ENCODE measurements around the gene PWWP2B.
A peak's percentile ranks its signal among the peaks of the same experiment; 100 is the strongest.

The PWWP2B gene

GRCh38 chr10:132460691-132461090 is 63.7 kb downstream of the PWWP2B start:
- H3K4me3 ChIP-seq (ENCODE audit: low read depth, low read length): no peak overlapping the region
- no peak for TF ChIP-seq POLR2A (IDR thresholded peaks at IDR 0.05; ENCODE audit: extremely low read depth, insufficient read length)
- TF ChIP-seq, protein P1, sequence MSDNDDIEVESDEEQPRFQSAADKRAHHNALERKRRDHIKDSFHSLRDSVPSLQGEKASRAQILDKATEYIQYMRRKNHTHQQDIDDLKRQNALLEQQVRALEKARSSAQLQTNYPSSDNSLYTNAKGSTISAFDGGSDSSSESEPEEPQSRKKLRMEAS (IDR thresholded peaks at IDR 0.05; ENCODE audit: low read depth, low read length): no peak
- no peak for TF ChIP-seq CTCF (IDR thresholded peaks at IDR 0.05; ENCODE audit: low read depth, low read length)
- no peak for TF ChIP-seq MYC (IDR thresholded peaks at IDR 0.05; ENCODE audit: low read depth, low read length)
- DNase-seq (ENCODE audit: low read depth): no peak

DNA sequence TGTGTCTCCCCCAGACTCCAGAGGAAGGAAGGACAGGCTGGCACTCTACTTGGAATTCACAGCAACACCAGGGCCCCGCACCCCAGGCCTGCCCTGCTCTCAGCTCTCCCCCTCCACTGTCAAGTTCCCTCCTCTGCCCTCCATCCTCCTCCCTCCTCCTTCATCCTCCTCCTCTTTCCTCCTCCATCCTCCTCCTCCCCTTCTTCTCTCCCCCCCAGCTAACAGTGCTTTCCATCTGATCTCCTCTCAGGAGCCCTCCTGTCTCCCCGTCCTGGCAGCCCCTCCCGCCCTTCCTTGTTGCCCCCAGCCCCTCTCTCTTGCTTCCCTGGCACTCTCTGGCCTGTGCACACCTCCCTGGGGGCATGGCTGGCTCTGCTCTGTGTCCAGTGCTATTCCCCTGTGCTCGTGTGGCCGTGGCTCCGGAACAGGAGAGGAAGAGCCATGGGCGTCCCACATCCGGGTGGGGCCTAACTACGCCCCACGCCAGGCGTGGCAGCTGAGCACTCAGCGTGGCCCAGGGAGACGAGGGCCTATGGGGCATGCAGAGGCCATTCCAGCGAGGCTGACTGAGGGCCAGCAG is 64.2 kb downstream of the PWWP2B start:
- no peak for DNase-seq (ENCODE audit: low read depth)
- H3K4me3 ChIP-seq (ENCODE audit: low read depth, low read length): no peak overlapping the region
- TF ChIP-seq POLR2A (IDR thresholded peaks at IDR 0.05; ENCODE audit: extremely low read depth, insufficient read length) (no peak), CTCF (IDR thresholded peaks at IDR 0.05; ENCODE audit: low read depth, low read length) (no peak), MYC (IDR thresholded peaks at IDR 0.05; ENCODE audit: low read depth, low read length) (no peak)
- TF ChIP-seq, protein P1 (IDR thresholded peaks at IDR 0.05; ENCODE audit: low read depth, low read length): no peak

GRCh38 chr10:132461683-132462231 is 64.8 kb downstream of the PWWP2B start:
- no peak for TF ChIP-seq POLR2A (IDR thresholded peaks at IDR 0.05; ENCODE audit: extremely low read depth, insufficient read length)
- TF ChIP-seq, protein P1 (IDR thresholded peaks at IDR 0.05; ENCODE audit: low read depth, low read length): no peak
- no peak for TF ChIP-seq CTCF (IDR thresholded peaks at IDR 0.05; ENCODE audit: low read depth, low read length)
- no peak for TF ChIP-seq MYC (IDR thresholded peaks at IDR 0.05; ENCODE audit: low read depth, low read length)
- H3K4me3 ChIP-seq (ENCODE audit: low read depth, low read length): no peak overlapping the region
- DNase-seq (ENCODE audit: low read depth): no peak

- no peak for DNase-seq (ENCODE audit: low read depth)
- TF ChIP-seq CTCF (IDR thresholded peaks at IDR 0.05; ENCODE audit: low read depth, low read length) (no peak), POLR2A (IDR thresholded peaks at IDR 0.05; ENCODE audit: extremely low read depth, insufficient read length) (no peak), MYC (IDR thresholded peaks at IDR 0.05; ENCODE audit: low read depth, low read length) (no peak)
- TF ChIP-seq, protein P1 (IDR thresholded peaks at IDR 0.05; ENCODE audit: low read depth, low read length): no peak
- H3K4me3 ChIP-seq (ENCODE audit: low read depth, low read length): no peak overlapping the region
Measured at GRCh38 chr10:132462463-132463332, 65.7 kb downstream of the PWWP2B start.

DNA sequence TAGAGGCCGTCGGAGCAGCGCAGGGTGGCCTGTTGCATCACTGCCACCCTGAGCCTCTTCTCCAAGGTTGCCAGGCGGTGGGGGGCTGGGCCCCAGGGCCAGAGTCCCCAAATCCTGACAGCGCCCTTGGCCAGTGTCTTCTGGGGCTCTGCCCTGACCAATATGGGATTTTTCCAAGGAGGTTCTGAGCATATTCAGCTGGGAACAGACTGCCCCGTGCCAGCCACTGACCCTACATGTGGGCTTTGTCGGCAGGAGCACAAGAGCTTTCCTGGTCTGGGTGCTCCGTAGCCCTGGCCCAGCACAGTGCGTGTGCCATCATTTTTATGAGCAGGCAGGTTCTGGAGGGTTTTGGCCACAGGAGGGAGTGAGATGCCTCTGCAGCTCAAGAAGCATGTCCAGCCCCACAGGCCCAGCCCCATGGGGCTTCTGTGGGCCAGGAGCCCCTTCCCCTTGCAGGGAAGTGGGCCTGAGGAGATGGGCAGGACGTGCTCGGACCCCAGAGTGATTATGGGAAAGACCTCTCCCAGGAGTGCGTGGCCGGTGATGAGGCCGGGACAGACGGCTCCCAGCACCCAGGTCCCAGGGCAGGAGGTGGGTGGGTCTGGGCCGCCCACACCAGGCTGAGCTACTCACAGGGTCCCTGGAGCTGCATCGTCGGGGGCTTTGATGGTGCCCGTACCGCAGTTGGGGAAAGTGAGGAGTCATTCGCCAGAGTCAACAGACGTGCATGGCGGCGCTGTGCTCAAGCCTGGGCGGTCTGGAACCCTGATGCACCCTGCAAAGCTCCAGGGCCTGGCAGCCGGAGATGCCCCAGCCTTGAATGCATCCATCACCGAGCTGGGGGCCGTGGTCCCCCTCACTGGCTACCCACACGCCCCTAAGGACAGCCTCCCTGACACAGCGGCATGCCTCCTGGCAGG is 66.6 kb downstream of the PWWP2B start:
- H3K4me3 ChIP-seq (ENCODE audit: low read depth, low read length): no peak overlapping the region
- DNase-seq (ENCODE audit: low read depth): peak; percentile 65
- TF ChIP-seq CTCF (IDR thresholded peaks at IDR 0.05; ENCODE audit: low read depth, low read length) (peak; percentile 44), POLR2A (IDR thresholded peaks at IDR 0.05; ENCODE audit: extremely low read depth, insufficient read length) (no peak), MYC (IDR thresholded peaks at IDR 0.05; ENCODE audit: low read depth, low read length) (peak; percentile 34; the same call in 1 of the 2 replicates)
- TF ChIP-seq, protein P1 (IDR thresholded peaks at IDR 0.05; ENCODE audit: low read depth, low read length): peak; percentile 50; the same call in 1 of the 2 replicates

Data from NB4 (cell line).